CD14-positive monocyte (primary cell): ENCODE results near the gene GRK5. TPM values are rescaled to one million over a fixed set of nuclear protein-coding genes. Genes with fewer than 3 reads are reported as not detected.

Source experiments
- DNase-seq, 3 donors: peaks; one replicate each; pipeline ENCODE4 v3.0.0-alpha.2; 2011 to 2022
- H2AFZ ChIP-seq: 2 replicates; pipeline ENCODE4 v1.6.0; 2012; ENCODE audit warnings: mild to moderate bottlenecking, low read depth, low read length, inconsistent platforms; ENCODE audit not compliant: insufficient read depth, poor library complexity, severe bottlenecking
- H3K27ac ChIP-seq, 2 donors: 1 replicate in 1 of 2; 2 replicates in 1 of 2; pipeline ENCODE4 v1.5.1; 2012 to 2013; ENCODE audit warnings: low read length in 2 of 2, control low read depth in 1 of 2, inconsistent platforms in 1 of 2, low read depth in 1 of 2, mild to moderate bottlenecking in 1 of 2
- H3K27me3 ChIP-seq, 2 donors: one replicate each; pipeline versions ENCODE4 v1.6.0 to v1.6.1; 2011 to 2013; ENCODE audit warnings: low read length in 2 of 2; ENCODE audit not compliant: control insufficient read depth in 2 of 2, insufficient read depth in 2 of 2
- H3K36me3 ChIP-seq, 2 donors: replicated peaks in 1 of 2; 1 replicate in 1 of 2; 2 replicates in 1 of 2; pipeline versions ENCODE4 v1.5.1 to v1.6.1; 2012 to 2013; ENCODE audit warnings: low read length in 2 of 2, control low read depth in 1 of 2, inconsistent platforms in 1 of 2, mild to moderate bottlenecking in 1 of 2; ENCODE audit not compliant: insufficient read depth in 2 of 2, control insufficient read depth in 1 of 2
- H3K4me1 ChIP-seq, 2 donors: 1 replicate in 1 of 2; 2 replicates in 1 of 2; pipeline versions ENCODE4 v1.5.1 to v1.6.1; 2012 to 2013; ENCODE audit warnings: low read length in 2 of 2, control low read depth in 1 of 2, inconsistent platforms in 1 of 2, mild to moderate bottlenecking in 1 of 2, moderate library complexity in 1 of 2; ENCODE audit not compliant: insufficient read depth in 2 of 2, control insufficient read depth in 1 of 2
- H3K4me2 ChIP-seq: replicated peaks from 2 replicates; pipeline ENCODE3; 2012; ENCODE audit warnings: low read length, moderate library complexity, mild to moderate bottlenecking; ENCODE audit not compliant: poor library complexity, severe bottlenecking; ENCODE audit errors: extremely low read depth
- H3K4me3 ChIP-seq, 3 experiments: fragments of 200-600 bp in 1 of 3; sonication (generic) in 1 of 3; replicated peaks in 1 of 3; 1 replicate in 2 of 3; 2 replicates in 1 of 3; pipeline ENCODE4 v1.5.1; 2011 to 2013; ENCODE audit warnings: low read length in 3 of 3, mild to moderate bottlenecking in 3 of 3, control low read depth in 2 of 3, low read depth in 2 of 3, inconsistent platforms in 1 of 3, moderate library complexity in 1 of 3
- H3K79me2 ChIP-seq: 2 replicates; pipeline ENCODE4 v1.6.0; 2012; ENCODE audit warnings: mild to moderate bottlenecking, control low read depth, inconsistent platforms, low read length, moderate library complexity; ENCODE audit not compliant: insufficient read depth
- H3K9ac ChIP-seq: 2 replicates; pipeline ENCODE4 v1.6.0; 2017; ENCODE audit warnings: low read length, mild to moderate bottlenecking; ENCODE audit not compliant: insufficient read depth, poor library complexity, severe bottlenecking
- H3K9me3 ChIP-seq, 2 donors: replicated peaks in 1 of 2; 1 replicate in 1 of 2; 2 replicates in 1 of 2; pipeline versions ENCODE4 v1.5.1 to v1.6.1; 2012 to 2013; ENCODE audit warnings: low read length in 2 of 2, control low read depth in 1 of 2; ENCODE audit not compliant: control insufficient read depth in 1 of 2, insufficient read depth in 1 of 2
- H4K20me1 ChIP-seq: 2 replicates; pipeline ENCODE4 v1.6.0; 2012; ENCODE audit warnings: mild to moderate bottlenecking, low read length, control low read depth, moderate library complexity; ENCODE audit not compliant: insufficient read depth
- H3K27ac Mint-ChIP-seq, 7 donors: one replicate each; pipeline ENCODE4 v1.8.0; 2020; ENCODE audit warnings: mild to moderate bottlenecking in 7 of 7, mixed read lengths in 7 of 7, moderate library complexity in 6 of 7, inconsistent platforms in 2 of 7
- H3K27me3 Mint-ChIP-seq, 3 donors: one replicate each; pipeline ENCODE4 v1.8.0; 2021 to 2022; ENCODE audit warnings: low read depth in 3 of 3, mild to moderate bottlenecking in 3 of 3, mixed read lengths in 3 of 3, moderate library complexity in 3 of 3, inconsistent platforms in 1 of 3
- H3K36me3 Mint-ChIP-seq, 2 donors: one replicate each; pipeline ENCODE4 v1.8.0; 2020; ENCODE audit warnings: mixed read lengths in 2 of 2, inconsistent platforms in 1 of 2, mild to moderate bottlenecking in 1 of 2
- H3K4me1 Mint-ChIP-seq: one replicate; pipeline ENCODE4 v1.8.0; 2020; ENCODE audit warnings: mild to moderate bottlenecking, mixed read lengths
- H3K4me3 Mint-ChIP-seq, 2 donors: one replicate each; pipeline ENCODE4 v1.8.0; 2020; ENCODE audit warnings: mild to moderate bottlenecking in 2 of 2, mixed read lengths in 2 of 2, moderate library complexity in 1 of 2
- H3K9me3 Mint-ChIP-seq, 7 donors: one replicate each; pipeline ENCODE4 v1.8.0; 2020 to 2022; ENCODE audit warnings: mixed read lengths in 7 of 7, mild to moderate bottlenecking in 6 of 7, moderate library complexity in 6 of 7, inconsistent platforms in 2 of 7
- CTCF ChIP-seq: fragments of 200-600 bp; IDR thresholded peaks from one replicate; pipeline ENCODE4 v1.8.0; 2022; ENCODE audit warnings: antibody characterized with exemption, mild to moderate bottlenecking
- WGBS: methylation state at CpG from one replicate; pipeline ENCODE4 v1.1.5; 2013; ENCODE audit warnings: missing lambda C conversion rate; ENCODE audit not compliant: insufficient coverage; 5-methylcytosine and 5-hydroxymethylcytosine counted together
- intact Hi-C, 2 donors: fragments of 100-400 bp; cut with micrococcal nuclease; formaldehyde crosslinking; loops; one replicate each; pipeline versions ENCODE4 v1.15.0 to v1.15.1; 2023
- polyA plus RNA-seq, 3 donors: library from polyadenylated mRNA; depleted of rRNA in 1 of 3; unstranded in 2 of 3; stranded (reverse) in 1 of 3; fragments of 300-500 nt in 2 of 3; fragments of >200 nt in 1 of 3; fragmentation: Illumina TruSeq in 2 of 3; gene quantifications; 1 replicate in 2 of 3; 2 replicates in 1 of 3; pipeline ENCODE4 v1.2.3, GENCODE V29; 2012 to 2021

The GRK5 gene
- polyA plus RNA-seq, 3 donors, result 1.2 to 6.5 (median 2.8) TPM

DNA sequence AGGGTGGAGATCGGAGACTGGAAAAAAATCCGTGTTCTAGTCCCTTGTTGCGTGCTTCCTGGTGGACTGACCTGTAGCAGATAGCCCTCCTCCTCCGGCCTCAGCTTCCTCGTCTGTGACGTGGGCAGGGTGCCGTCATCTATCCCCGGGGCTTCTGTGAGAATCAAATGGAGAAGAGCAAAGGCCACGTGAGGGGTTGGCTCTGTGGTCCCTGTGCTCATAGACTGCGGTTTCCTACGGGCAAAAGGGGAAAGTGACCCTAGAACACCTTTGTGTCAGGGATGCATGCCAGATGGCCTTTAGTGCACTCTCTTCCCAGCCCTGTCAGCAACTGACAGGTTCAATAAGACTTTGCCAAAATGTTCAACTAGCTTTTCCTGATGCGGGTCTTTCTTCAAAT, 33.7 kb downstream of the GRK5 start:
- no peak overlapping the region for H3K4me3 ChIP-seq
- intact Hi-C loops, result no loop called here
- no peaks in the 10 kb centered on the region for H3K27me3 ChIP-seq
- no peak for TF ChIP-seq CTCF
- no peaks in the 10 kb centered on the region for H3K79me2 ChIP-seq
- peaks cover 0 to 8% (median 2%) of the 10 kb centered on the region in 7 donors for H3K9me3 Mint-ChIP-seq
- H3K9me3 ChIP-seq, result no peaks in the 10 kb centered on the region
- H2AFZ ChIP-seq, result no peak overlapping the region
- no peaks in the 10 kb centered on the region for H3K36me3 ChIP-seq
- H3K9ac ChIP-seq, result no peak overlapping the region
- peak overlapping the region in 2 of 7 donors; percentile 22 to 83 for H3K27ac Mint-ChIP-seq
- no peak overlapping the region for H3K4me2 ChIP-seq
- H3K27ac ChIP-seq, result no peak overlapping the region
- H3K4me1 ChIP-seq, result no peaks in the 10 kb centered on the region
- H3K36me3 Mint-ChIP-seq, result no peaks in the 10 kb centered on the region
- WGBS, result 96% methylated on average over 10 of the region's 12 CpGs
- H3K4me1 Mint-ChIP-seq, result peaks cover 3% of the 10 kb centered on the region
- no peak overlapping the region for H3K4me3 Mint-ChIP-seq
- peaks cover 13% of the 10 kb centered on the region for H4K20me1 ChIP-seq
- no peak for DNase-seq
- peaks cover 0 to 2% (median 0%) of the 10 kb centered on the region in 3 donors for H3K27me3 Mint-ChIP-seq

- Mint-ChIP-seq H3K27ac (peak overlapping the region in 1 of 7 donors; percentile 33), H3K36me3 (no peaks in the 10 kb centered on the region), H3K4me3 (no peak overlapping the region), H3K4me1 (peaks cover 3% of the 10 kb centered on the region), H3K9me3 (peaks cover 0 to 8% (median 2%) of the 10 kb centered on the region in 7 donors), H3K27me3 (peaks cover 0 to 2% (median 0%) of the 10 kb centered on the region in 3 donors)
- Histone ChIP-seq H3K9ac (no peak overlapping the region), H3K4me1 (no peaks in the 10 kb centered on the region), H3K4me2 (no peak overlapping the region), H2AFZ (no peak overlapping the region), H3K27ac (no peak overlapping the region), H3K4me3 (no peak overlapping the region), H3K79me2 (no peaks in the 10 kb centered on the region), H3K9me3 (no peaks in the 10 kb centered on the region), H3K27me3 (no peaks in the 10 kb centered on the region), H4K20me1 (peaks cover 13% of the 10 kb centered on the region), H3K36me3 (no peaks in the 10 kb centered on the region)
- no peak for DNase-seq
- WGBS, result 97% methylated on average over 5 of the region's 7 CpGs
- TF ChIP-seq CTCF, result no peak
- intact Hi-C loops, result no loop called here
Measured at GRCh38 chr10:119242186-119242585, 34.8 kb downstream of the GRK5 start.
